HG02885 (cell line): ENCODE data around the gene PEF1.

ENCODE experiments used
- ATAC-seq: cut with Tn5 transposase; IDR thresholded peaks from one replicate; pipeline ENCODE4 v1.9.1; 2021; ENCODE audit warnings: mild to moderate bottlenecking; ENCODE audit not compliant: unreplicated experiment, poor library complexity

The PEF1 gene

DNA sequence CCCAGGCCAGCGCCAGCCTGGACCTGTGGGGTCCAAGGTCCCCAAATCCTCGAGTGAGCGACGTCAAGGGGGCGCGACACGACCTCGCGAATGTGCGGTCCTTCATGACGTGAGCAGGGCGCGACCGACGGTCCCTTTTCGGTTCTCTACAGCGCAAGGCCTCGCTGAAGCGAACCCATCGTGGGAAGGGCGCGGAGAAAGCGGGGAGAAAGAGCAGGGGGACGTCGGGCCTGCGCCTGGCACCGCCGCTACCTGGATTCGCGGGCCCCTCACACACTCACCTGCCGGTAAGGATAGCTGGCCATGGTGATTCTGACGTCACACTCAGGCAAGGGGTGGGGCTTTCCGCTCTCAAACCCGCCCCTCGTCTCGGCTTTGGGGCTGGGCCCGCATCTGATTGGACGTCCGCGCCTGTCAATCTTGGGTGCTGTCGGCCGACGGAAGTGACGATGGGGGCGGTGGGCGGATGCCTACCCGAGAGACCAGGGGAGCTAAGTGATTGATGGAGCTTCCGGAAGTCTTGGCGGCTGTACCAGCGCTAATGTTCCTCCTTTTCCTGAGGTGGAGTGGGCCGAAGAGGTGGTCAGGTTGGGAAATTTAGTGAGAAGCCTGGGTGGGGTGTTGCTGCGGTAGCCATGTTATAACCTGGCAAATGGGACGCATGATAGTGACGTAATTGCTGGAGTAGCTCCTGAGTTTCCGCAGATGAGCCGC lies at the start of gene PEF1:
Gene PEF1, minus strand, starts transcription at position 317 of the 714 bp plus-strand sequence. Its CDS starts 12 bp downstream, at position 305.
- ATAC-seq, result peak; percentile 89

GRCh38 chr1:31693231-31693630 lies 48.6 kb upstream of the PEF1 start:
- ATAC-seq, result no peak

DNA sequence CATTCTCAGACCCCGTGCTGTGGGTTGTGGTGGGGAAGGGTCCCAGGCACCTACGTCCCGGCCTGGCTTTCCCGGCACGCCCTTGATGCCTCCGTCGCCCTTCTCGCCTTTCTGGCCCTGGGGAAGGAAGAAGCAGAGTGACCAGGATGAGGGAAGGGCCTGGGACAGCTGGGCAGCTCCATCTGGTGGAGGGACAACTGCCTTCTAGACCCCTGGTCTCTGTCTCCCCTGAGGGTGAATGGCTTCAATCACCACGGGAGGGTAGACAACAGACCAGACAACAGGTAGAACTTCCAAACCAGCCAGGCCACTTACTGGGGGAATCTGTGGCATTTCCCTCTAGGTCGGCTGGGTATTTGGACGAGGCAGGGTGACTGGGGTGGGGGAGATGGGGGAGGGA lies 47.3 kb upstream of the PEF1 start:
- ATAC-seq, result no peak

DNA sequence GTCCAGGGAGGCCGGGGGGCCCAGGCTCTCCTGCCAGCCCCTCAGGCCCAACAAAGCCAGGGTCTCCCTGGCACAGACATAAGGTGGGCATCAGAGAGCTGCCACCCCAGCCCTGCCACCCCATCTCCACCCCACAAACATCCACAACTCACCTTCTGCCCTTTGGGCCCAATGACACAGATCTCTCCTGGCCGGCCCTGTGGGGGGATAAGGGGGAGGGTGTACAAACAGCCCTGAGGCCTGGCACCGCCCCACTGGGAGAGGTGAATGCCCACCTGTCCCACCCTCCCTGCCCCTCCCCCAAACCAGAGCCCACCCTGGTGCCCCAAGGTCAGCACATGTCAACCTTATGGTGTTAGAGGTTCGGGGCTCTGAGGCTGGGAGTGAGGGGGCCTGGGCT lies 46.8 kb upstream of the PEF1 start:
- ATAC-seq, result no peak

GRCh38 chr1:31690921-31691320 lies 46.2 kb upstream of the PEF1 start:
- ATAC-seq, result no peak

GRCh38 chr1:31689854-31690253 lies 45.2 kb upstream of the PEF1 start:
- no peak for ATAC-seq

DNA sequence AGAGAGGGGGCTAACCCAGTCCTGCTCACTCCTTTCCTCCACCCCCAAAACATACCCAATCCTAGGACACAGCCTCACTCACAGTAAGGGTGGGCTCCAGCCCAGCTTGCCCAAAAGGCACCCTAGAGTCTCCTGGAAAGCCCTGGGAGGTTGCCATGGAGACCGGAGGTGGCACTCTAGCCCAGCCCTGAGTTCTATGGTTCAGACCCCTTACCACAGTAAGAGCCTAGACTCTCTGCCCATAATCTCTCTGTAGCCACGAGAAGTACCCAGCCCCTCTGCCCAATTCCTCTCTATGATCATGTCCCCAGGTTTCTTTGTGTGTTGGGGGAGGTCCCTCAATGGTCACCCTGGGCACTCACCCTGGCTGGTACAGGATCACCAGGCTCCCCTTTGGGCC lies 44.7 kb upstream of the PEF1 start:
- no peak for ATAC-seq

DNA sequence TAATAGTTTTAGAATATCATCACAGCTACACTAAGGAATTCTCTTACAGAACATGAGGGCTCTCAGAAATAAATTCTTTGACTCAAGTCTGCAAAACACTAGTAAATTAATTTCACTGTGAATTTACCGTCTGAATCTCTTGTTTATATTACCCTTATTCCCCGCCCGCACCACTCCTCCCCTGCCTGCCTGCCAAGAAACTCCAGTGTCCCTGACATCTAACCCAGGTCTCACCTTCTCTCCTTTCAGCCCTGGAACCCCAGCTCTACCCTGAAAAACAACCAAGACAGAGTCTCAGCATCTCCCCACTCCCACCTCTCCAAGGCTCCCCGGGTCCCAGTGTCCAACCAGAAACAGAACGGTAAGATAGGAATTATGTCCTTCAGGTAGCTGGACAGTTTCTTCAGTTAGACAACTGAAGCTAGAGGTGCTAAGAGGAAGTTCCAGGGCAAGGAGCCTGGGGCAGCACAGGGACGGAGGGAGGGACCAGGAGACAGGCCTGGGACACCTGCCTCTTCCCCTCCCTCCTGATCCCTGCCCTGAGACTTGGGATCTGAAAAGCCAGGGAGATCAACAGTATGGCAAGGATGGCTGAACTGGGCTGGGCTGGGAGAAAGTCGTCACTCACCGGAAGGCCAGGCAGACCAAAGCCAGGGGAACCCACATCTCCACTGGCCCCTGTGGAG lies 43.7 kb upstream of the PEF1 start:
- no peak for ATAC-seq

DNA sequence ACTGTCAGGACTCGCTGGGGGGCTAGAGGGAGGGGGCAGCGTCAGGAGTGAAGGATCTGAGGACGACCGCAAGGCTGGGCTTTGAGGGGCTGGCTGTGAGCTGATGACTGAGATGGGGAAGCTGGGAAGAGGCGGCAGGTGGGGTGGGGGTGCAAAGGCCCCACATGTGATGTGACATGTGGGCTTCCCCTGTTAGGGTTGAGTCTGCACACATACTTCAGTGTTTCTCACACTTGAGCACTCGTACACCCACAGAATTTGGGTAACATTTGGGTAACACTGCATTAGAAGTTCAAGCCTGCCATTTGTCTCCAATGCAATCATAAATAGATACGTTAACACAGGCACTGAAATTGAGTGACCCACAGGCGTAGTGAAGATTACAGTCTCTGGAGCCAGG lies 42.9 kb upstream of the PEF1 start:
- no peak for ATAC-seq

GRCh38 chr1:31685795-31686194 lies 41.1 kb upstream of the PEF1 start:
- no peak for ATAC-seq

DNA sequence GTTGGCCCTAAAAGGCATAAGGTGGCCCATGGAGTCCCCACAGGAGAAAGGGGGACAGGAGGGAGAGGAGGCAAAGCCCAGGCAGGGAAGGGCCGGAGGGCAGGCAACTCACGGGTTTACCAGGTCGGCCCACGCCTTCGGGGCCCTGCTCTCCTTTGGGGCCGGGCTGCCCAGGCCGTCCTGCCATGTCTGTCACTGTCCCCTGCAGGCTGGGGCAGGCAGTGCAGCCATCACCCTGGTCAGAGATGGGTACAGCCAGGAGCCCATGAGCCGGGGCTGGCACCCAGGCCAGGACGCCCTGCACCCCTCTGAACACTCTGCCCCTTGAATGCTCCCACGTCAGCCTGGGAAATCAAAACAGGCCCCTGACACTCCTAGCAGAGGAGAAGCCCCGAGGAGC lies 39.3 kb upstream of the PEF1 start:
- no peak for ATAC-seq

DNA sequence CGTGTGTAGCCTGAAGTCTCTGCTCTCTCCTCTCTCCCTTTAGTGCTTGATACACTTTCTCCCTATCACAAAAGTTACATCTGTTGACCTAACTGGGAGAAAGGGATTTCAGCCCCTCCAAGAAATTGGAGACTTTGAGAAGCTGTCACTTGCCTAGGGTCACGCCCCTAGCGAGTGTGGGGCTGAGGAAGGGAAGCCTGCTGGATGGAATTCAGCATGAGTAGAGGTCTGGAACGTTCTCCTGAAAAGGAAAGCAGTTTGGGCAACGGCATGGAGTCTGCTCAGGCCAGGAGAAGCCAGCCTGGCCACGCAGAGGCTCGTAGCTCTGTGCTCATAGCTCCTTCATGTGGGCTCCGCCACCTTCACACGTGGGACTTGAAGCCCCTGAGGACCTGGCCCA lies 36.7 kb upstream of the PEF1 start:
- ATAC-seq, result no peak

DNA sequence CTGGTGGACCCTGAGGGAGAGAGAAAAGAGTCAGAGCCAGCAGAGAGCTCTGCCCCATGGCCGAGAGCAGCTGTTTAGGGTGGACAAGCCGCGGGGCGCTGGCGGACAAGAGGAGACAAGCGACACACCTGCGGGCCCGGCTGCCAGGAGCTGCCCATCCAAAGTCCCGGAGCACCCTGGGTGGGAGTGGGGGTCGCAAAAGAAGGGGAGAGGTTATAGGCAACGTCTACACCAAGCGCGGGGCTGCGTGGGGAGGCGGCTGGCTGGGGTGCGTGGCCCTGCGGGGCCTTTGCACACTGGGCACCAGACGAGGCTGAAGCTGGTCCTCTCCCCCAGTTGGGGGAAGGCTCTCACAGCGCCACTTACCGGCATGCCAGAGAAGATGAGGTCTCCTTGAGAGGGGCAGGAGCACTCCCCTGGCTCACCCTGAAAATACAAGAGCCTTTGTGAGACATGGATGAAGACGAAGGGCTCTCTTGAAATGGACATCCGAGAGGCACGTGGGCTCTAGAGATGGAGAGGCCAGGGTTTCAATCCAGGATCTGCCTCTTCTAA lies 35.1 kb upstream of the PEF1 start:
- ATAC-seq, result no peak

DNA sequence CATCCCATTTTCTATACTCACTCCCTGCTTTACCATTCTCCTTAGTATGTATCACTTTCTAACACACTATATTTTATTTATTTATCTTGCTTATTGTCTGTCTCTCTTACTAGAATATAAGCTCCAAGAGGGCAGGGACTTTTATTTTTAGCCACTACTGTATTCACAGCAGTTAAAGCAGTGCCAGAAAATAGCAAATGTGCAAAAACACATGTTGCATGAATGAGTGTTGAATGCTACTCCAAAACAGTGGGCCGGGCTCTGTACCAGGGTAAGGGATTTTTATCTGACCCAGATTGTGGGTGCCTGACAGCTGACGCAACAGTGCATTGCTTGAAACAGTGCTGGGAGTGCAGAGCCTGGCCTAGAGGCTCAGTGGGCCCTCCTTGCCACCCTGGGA lies 34.4 kb upstream of the PEF1 start:
- no peak for ATAC-seq

GRCh38 chr1:31678681-31679080 lies 34.0 kb upstream of the PEF1 start:
- ATAC-seq, result no peak

DNA sequence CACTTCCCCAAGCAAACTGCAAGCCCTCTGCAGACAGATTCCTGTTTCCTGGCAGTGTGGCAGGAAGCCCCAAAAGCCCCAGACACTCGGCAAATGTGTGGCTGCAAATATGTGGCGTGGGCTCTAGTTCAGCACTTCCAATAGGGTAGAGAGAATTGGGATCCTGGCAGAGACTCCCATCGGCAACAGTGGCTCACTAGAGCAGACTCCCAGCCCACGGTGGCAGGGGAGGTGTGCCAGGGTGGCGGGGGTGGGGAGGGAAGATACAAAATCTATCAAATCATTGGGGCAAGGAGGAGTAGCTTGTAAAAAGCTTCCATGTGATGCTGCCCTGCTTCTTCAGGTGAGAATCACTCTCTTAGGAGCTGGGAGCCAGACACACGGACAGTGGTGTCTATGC lies 33.3 kb upstream of the PEF1 start:
- ATAC-seq, result no peak

- ATAC-seq, result no peak
Measured at GRCh38 chr1:31677401-31677800, 32.7 kb upstream of the PEF1 start.

DNA sequence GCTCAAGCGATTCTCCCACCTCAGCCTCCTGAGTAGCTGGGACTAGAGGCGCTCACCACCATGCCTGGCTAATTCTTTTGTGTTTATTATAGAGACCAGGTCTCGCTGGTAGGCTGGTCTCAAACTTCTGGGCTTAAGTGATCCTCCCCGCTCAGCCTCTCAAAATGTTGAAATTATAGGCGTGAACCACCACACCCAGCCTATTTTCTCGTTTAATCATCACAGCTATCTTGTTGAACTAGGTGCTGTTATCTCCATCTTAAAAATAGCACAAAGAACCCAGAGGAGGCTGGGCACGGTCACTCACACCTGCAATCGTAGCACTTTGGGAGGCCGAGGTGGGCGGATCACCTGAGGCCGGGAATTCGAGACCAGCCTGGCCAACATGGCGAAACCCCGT lies 31.1 kb upstream of the PEF1 start:
- no peak for ATAC-seq

DNA sequence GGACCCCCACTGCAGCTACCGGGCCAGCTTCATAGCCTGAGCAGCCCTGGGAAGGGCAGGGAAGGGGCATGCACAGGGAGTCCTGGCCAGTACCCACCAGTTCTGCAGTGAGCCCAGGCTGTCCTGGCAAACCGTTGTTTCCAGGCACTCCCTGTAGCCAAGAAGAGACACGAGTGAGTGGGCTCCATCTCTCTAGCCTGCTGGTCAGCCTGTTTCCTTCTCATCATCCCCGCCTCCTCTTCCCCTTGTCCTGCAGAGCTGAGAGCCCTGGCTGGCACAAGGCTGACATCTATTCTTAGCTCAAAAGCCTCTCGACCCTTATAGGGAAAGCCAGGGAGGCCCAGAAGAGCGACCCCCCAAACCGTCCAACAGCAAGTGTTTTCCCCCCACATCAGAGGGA lies 30.5 kb upstream of the PEF1 start:
- ATAC-seq, result no peak

DNA sequence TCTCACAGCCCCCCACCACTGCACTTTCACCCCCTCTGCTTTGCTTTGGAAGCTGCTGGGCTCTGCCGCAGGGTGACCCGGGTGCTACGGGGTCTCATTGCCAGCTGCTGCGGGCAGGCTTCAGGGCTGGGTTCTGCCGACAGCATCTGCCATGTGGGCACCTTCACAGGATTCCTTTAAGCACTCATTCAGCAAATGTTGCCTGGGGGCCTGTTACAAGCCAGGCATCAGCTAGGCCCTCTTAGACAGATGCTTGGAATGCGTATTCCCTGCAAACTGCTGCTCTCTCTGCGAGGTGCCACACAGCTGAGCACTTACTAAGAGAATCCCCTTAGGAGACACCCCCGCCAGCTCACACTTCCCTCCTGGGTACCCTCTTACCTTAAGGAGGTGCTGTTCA lies 29.9 kb upstream of the PEF1 start:
- no peak for ATAC-seq

GRCh38 chr1:31673433-31673832 lies 28.8 kb upstream of the PEF1 start:
- no peak for ATAC-seq

- ATAC-seq, result no peak
Measured at GRCh38 chr1:31672986-31673385, 28.3 kb upstream of the PEF1 start.
